Right renal pelvis (tissue), 4 donors: ENCODE results near the gene SRPK1. TPM values are rescaled to one million over a fixed set of nuclear protein-coding genes. Genes with fewer than 3 reads are reported as not detected.
"Not testable (repeated sequence)": the region's sequence is repeated elsewhere in the genome, so short reads cannot be mapped to it uniquely, and the experiment has no call there.

Experiments
- DNase-seq, 4 donors: peaks; one replicate each; pipeline ENCODE4 v3.0.0-alpha.2; 2013; ENCODE audit warnings: low read depth in 4 of 4, low spot score in 3 of 4, missing footprints in 1 of 4
- polyA plus RNA-seq, 4 donors: library from polyadenylated mRNA; unstranded; fragments of 120-200 nt; gene quantifications; one replicate each; pipeline ENCODE4 v1.2.1, GENCODE V29; 2013; ENCODE audit not compliant: insufficient read length in 4 of 4

SRPK1 gene
- polyA plus RNA-seq, 4 donors = 40.3 to 51.9 (median 49.4) TPM

DNA sequence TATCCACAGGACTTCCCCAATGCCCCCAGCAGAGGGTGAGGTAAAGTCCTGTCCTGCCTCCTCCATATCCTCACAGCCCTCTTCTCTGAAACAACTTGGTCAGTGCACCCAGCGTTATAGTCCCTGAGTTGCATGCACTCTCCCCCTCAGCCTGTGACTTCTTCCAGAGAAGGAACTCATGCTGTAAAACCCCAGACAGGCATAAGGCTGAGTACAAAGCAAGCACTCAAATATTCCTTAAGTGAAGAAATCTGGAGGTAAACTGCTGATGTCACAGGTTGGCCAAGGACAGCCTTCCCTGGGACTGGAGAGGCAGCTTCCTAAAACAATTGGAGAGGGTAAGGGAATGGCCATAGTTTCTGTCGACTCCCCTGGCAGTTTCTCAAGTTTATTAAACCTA, 12.9 kb upstream of the SRPK1 start:
- no peak for DNase-seq

DNA sequence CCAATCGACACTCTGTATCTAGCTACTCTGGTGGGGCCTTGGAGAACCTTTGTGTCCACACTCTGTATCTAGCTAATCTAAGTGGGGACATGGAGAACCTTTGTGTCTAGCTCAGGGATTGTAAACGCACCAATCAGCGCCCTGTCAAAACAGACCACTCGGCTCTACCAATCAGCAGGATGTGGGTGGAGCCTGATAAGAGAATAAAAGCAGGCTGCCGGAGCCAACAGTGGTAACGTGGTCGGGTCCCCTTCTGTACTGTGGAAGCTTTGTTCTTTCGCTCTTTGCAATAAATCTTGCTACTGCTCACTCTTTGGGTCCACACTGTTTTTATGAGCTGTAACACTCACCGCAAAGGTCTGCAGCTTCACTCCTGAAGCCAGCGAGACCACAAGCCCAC, 11.0 kb upstream of the SRPK1 start:
- DNase-seq = not testable (repeated sequence)

DNA sequence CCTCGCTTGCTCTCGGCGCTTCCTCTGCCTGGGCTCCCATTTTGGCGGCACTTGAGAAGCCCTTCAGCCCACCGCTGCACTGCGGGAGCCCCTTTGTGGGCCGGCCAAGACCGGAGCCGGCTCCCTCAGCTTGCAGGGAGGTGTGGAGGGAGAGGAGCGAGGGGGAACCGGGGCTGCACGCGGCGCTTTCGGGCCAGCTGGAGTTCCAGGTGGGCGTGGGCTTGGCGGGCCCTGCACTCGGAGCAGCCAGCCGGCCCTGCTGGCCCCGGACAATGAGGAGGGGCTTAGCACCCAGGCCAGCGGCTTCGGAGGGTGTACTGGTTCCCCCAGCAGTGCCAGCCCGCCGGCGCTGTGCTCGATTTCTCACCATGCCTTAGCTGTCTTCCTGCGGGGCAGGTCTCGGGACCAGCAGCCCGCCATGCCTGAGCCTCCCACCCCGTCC, 10.2 kb upstream of the SRPK1 start:
- no peak for DNase-seq

DNA sequence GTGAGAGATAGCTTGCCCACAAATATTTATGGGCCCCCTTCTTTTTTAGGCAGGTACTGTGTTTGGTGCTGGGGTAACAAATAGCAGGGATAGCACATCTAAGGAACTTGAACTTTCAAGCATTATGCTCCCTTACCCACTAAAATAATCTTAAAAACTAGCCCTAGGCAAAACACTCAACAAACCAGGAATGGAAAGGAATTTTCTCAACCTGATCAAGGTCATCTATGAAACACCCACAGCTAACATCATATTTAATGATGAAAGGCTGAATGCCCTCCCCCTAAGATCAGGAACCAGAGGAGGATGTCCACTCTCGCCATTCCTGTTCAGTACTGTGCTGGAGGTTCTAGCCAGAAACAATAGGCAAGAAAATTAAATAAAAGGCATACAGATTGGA, 8.7 kb upstream of the SRPK1 start:
- DNase-seq = no peak

DNA sequence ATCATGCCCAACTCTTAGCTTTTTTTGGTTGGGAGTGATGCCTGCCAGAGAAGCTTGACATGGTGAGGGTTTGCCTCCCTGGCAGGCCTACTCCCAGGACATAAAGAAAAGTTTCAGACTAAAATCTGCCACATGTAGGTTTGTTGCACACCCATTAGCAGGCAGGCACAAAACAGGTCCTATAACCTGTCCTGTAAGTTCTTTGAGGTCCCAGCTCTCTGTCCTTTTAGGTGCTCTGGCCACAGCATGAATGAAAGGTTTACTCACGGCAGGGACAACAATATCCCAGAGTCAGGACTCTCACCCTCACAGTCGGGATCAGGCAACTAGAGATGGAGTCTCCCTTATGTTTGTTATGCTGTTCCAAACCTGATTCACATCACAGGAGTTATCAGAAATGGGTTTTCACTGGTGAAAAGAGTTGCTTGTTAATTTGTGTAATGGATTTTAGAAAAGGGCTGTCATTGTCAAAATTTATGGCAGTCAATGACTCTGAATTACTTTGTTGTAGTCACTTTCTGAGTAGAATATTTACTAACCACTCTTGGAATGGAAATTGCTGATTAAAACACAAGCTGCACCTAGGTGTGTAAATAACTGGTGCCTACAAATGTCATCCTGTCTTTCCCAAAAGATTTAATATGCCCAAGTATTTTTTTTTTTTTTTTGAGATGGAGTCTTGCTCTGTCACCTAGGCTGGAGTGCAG, 5.8 kb upstream of the SRPK1 start:
- DNase-seq = no peak

DNA sequence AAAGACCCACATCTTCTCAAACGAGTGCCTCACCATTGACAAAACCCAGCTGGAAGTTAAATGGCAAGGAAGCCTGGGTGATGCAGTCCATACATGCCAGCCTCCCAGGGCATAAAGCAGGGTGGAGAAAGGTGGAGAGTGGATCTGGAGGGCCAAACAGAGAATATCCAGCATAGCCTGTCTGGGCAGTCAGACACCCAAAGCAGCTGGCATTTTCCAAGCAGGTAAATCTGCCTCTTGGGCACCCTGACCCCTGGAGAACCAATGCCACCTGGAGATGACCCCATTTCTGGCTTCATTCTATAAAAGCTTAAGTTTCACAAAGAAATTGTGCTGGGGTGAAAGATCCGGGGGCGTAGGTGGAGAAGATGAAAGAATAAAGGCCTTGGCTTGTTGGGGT, 5.1 kb upstream of the SRPK1 start:
- no peak for DNase-seq

DNA sequence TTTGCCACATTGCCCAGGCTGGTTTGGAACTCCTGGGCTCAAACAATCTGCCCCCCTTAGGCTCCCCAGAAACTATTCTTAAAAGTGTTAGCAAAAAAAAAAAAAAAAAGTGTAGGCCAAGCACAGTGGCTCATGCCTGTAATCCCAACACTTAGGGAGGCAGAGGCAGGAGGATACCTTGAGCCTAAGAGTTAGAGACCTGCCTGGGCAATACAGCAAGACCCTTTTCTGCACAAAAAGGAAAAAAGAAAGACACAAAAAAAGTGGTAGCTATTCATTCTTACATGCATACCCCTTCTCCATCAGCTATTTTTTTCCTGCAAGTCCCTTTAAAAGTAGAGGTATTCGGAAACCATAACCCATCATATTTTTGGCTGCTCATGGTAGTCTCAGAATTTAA, 3.2 kb upstream of the SRPK1 start:
- no peak for DNase-seq

DNA sequence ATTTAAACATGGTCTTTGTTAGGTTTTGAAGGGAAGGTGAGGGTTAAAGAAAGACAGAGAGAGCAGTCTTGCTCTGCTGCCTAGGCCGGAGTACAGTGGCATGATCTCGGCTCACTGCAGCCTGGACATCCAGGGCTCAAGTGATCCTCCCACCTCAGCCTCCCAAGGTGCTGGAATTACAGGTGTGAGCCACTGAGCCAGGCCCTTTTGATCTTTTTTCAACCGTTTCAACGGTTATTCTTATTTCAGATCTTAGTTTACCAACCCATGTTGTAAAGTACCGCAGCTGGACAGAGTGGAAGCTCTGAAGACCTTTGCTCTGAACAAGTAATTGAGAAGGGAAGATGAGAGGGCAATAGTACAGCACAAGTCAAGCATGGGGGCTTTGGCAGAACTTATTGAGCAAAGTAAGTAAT, 1.2 kb upstream of the SRPK1 start:
- no peak for DNase-seq

DNA sequence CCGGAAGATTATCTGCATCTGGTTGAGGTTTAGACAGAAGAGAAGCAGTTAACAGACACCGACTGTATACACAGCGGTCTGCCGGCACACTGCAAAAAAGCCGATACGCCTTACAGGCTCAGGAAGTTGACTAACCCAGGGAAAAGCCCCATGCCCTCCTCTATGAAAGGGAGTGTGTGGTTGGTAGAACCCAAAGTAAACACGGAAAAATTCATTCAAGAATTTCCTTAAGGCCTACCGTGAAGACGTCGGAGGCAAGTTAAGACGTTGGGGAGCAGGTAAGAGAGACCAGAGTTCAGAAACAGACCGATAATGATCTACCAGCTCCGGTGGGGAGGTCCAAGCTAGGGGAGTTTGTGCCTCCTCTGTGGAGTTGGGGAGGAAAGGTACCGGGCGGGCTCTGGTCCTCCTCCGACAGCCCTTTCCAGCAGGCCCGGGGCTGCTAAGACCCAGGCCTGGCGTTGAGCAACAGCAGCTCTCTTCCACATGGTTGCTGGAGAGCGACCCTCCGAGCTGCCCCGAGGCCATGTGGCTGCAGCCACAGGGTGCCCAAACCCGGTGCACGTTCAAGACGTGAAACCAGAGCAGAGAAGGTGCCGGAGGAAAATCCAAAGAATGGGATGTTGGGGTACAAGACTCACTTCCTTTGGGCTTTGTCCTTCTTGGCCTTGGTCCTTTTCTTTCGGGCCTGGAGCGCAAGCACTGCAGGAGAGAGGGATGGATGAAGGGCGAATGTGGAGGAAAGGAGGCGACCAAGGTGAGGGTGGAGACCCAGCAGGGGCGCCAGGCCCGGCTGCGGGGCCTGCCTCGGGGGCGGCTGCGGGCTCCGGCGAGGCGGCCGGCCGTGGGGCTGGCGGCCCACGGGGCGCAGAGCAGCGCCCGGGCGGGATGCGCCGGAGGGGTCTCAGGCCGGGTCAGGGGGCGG, 809 bp downstream of the SRPK1 start:
- peak in 3 of 4 donors; percentile 17 to 35 (median 22) for DNase-seq

DNA sequence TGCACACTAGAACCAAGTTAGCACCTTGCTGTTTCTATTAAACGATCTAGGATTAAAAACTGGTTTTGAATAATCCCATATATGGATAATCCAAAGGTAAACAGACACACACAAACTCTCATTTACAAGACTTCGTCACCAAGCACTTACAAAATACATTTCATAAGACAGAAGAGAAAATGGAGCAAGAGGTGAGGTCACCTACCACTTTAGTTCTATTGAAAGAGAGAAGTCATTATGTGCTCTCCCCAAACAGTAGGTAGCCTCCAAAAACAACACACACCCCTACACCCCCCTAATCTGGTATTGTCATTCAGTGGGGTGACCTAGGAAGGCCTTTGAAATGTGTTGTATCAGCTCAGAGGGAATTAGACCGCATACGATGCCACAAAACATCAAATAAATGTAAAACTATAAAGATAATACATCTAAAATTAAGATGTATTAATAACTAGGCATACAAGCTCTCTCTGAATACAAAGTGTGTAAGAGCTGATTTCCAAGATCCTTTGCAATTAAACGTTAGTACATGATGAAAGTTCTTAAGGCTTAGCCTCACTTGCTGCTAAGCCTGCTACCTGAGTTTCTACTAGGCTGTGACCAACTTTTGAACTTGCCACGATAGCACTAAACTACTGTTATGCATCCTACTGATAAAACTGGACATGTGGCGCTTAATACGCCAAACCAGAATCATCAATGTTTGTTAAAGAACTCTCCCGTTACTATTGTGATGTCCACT, 1.6 kb downstream of the SRPK1 start:
- no peak for DNase-seq

DNA sequence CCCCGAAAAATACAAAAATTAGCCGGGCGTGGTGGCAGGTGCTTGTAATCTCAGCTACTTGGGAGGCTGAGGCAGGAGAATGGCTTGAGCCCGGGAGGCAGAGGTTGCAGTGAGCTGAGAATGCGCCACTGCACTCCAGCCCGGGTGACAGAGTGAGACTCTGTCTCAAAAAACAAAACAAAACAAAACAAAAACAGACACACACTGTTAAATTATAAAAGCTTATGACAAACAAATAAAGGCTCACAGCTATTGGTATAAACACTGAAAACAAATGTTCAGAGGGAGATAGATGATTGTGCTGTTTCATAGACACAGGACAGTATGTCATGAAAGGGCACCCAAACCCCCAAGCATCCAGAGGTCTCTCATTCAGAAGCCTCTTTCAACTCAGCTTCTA, 4.0 kb downstream of the SRPK1 start:
- DNase-seq = not testable (repeated sequence)

DNA sequence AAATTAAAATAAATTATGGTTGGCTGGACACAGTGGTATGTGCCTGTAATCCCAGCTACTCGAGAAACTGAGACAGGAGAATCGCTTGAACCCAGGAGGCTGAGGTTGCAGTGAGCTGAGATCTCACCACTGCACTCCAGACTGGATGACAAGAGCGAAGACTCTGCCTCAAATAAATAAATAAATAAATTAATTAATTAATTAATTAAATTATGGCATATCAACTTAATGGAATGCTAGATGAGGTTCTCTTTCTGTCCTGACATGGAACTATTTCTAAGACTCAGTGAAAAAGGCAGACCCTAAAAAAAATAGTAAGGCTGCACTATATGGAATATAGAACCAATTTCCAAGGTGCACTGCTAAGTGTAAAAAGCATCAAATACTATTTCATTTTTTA, 4.8 kb downstream of the SRPK1 start:
- no peak for DNase-seq

DNA sequence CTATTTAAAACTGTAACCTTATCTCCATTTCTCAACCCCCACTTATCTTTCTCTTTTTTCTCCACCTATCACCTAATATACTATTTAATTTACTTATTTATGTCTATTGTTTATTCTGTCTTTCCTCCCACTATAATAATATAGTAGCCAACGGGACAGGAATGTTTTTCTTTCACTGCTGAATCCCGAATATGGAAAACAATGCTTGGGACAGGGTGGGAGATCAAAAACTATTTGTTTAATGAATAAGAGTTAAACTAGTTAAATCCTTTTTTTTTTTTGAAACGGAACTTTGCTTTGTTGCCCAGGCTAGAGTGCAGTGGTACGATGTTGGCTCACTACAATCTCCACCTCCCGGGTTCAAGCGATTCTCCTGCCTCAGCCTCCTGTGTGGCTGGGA, 6.4 kb downstream of the SRPK1 start:
- no peak for DNase-seq

DNA sequence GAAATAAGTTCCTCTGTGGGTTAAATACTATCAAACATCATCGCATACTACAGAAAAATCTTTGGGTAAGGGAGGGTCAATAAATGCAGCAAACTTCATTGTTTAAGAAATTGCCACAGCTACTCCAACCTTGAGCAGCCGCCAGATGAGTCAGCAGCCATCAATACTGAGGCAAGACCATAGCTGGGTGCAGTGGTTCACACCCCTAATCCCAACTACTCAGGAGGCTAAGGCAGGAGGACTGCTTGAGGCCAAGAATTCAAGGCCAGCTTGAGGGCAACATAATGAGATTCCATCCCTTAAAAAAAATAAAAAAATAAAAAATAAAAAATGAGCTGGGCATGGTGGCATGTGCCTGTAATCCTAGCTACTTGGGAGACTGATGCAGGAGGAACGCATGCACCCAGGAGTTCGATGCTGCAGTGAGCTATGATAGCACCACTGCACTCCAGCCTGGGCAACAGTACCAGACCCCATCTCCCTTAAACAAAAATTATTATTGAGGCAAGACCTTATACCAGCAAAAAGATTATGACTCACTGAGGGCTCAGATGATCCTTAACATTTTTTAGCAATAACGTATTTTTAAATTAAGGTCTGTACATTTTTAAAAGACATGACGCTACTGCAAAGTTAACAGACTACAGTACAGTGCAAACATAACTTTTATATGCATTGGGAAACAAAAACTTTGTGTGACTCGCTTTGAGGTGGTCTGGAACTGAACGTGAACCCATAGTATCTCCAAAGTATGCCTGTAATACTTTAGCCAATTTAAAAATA, 8.8 kb downstream of the SRPK1 start:
- no peak for DNase-seq

DNA sequence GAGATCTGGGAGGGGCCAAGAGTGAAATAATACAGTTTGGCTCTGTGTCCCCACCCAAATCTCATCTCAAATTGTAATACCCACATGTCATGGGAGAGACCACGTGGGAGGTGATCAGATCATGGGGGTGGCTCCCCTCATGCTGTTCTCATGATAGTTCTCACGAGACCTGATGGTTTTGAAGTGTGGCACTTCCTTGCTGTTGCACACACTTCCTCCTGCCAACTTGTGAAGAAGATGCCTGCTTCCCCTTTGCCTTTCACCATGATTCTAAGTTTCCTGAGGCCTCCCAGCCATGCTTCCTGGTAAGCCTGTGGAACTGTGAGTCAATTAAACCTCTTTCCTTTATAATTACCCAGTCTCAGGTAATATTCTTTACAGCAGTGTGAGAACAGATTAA, 11.3 kb downstream of the SRPK1 start:
- DNase-seq = not testable (repeated sequence)

DNA sequence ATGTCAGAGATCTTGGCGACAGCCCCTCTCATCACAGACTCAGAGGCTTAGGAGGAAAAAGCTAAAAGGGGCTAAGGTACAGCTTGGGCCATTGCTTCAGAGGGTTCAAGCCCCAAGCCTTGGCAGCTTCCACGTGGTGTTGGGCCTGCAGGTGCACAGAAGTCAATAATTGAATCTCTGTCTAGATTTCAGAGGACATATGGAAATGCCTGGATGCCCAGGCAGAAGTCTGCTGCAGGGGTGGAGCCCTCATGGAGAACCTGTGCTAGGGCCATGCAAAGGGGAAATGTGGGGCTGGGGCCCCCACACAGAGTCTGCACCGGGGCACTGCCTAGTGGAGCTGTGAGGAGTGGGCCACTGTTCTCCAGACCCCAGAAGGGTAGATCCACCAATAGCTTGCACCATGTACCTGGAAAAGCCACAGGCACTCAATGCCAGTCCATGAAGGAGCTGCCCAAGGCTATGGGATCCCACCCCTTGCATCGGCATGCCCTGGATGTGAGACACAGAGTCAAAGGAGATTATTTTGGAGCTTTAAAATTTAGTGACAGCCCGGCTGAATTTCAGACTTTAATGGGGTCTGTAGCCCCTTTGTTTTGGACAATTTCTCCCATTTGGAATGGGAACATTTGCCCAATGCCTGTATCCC, 12.0 kb downstream of the SRPK1 start:
- DNase-seq = not testable (repeated sequence)

DNA sequence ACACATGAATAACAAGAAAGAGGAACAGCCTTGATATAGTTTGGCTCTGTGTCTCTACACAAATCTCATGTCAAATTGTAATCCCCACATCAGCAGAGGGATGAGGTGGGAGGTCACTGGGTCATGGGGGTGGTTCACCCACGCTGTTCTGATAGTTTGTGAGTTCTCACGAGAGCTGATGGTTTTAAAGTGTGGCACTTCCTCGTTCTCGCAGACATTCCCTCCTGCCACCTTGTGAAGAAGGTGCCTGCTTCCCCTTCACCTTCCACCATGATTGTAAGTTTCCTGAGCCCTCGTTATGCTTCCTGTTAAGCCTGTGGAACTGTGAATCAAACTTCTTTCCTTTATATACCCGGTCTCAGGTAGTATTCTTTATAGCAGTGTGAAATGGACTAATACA, 13.1 kb downstream of the SRPK1 start:
- DNase-seq = no peak

DNA sequence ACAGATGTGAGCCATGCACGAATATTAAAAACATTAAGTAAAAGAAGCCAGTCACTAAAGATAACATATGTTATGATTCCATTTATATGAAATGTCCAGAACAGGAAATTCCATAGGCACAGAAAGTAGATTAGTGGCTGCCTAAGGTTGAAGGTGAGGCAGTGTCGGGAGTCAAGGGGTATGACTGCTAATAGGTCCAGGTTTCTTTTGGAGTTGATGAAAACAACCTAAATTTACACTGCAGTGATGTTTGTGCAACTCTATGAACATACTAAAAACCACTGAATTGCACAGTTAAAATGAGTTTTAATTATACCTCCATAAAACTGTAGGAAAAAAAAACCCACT, 14.4 kb downstream of the SRPK1 start:
- DNase-seq = no peak

DNA sequence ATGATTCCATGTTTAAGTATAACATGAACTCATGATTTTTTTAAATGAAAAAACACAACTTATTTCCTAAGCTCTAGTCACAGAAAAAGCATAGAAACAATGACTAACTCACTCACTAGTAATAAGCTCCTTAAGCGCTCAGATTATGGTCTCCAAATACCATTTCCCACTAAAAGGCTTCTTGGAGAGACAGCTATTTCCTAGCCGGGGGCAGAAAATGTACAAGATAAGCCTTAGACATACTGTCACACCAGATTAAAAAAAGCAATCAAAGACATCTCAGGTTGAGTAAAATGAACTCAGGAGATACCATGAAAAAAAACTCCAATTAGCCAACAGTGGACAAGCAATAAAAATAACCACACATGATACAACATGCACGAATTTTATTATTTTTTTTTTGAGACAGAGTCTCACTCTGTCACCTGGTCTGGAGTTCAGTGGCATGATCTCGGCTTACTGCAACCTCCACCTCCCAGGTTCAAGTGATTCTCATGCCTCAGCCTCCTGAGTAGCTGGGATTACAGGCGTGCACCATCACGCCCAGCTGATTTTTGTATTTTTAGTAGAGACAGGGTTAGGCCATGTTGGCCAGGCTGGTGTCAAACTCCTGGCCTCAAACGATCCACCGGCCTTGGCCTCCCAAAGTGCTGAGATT, 14.9 kb downstream of the SRPK1 start:
- DNase-seq = no peak
